HUES64 (cell line): ENCODE results near the gene SHROOM3.

Experiments
- H3K27ac ChIP-seq: 2 replicates; pipeline ENCODE4 v1.7.0; 2013; ENCODE audit warnings: low read depth, low read length, inconsistent platforms
- H3K27me3 ChIP-seq: 2 replicates; pipeline ENCODE4 v1.6.1; 2013; ENCODE audit warnings: mild to moderate bottlenecking, low read length; ENCODE audit not compliant: insufficient read depth
- H3K36me3 ChIP-seq: 2 replicates; pipeline ENCODE4 v1.6.1; 2013; ENCODE audit warnings: mild to moderate bottlenecking, low read length; ENCODE audit not compliant: insufficient read depth
- H3K4me1 ChIP-seq: 2 replicates; pipeline ENCODE4 v1.6.1; 2013; ENCODE audit warnings: mild to moderate bottlenecking, low read length, moderate library complexity; ENCODE audit not compliant: insufficient read depth
- H3K4me3 ChIP-seq: 2 replicates; pipeline ENCODE4 v1.5.1; 2013; ENCODE audit warnings: mild to moderate bottlenecking, low read length, moderate library complexity
- H3K9ac ChIP-seq: 2 replicates; pipeline ENCODE4 v1.6.1; 2013; ENCODE audit warnings: mild to moderate bottlenecking, low read depth, low read length
- H3K9me3 ChIP-seq: 2 replicates; pipeline ENCODE4 v1.6.1; 2013; ENCODE audit warnings: low read depth, low read length; ENCODE audit not compliant: insufficient read depth
- WGBS: fragments of 150-250, 120-280 bp; methylation state at CpG from one replicate; pipeline ENCODE4 v1.1.7; 2013; ENCODE audit warnings: missing lambda C conversion rate; 5-methylcytosine and 5-hydroxymethylcytosine counted together

SHROOM3 gene

DNA sequence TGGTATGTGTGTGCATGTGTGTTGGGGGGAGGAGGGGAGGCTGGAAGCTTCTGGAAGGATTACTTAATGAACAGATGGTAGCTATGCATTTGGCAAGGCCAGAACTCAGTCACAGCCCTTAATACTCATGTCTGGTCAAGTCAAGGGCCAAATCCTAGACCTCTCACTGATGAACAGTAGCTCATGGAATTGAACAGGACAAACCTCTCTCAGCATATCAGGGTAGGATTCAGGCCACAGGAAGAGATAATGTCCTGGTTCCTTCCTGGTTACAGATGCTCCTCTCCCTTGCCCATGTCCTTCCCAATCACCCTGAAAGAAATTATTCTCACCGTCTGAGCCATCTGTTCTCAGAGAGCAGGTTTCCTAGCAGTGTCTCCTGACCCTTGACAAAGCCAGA lies 297.2 kb downstream of the SHROOM3 start:
- H3K9ac ChIP-seq = no peak overlapping the region
- H3K4me3 ChIP-seq = no peak overlapping the region
- H3K27ac ChIP-seq = no peak overlapping the region
- WGBS = 94% methylated on average over 1 of the region's 1 CpG
- H3K27me3 ChIP-seq = no peaks in the 10 kb centered on the region
- H3K4me1 ChIP-seq = peaks cover 39% of the 10 kb centered on the region
- no peaks in the 10 kb centered on the region for H3K9me3 ChIP-seq
- peaks cover 28% of the 10 kb centered on the region for H3K36me3 ChIP-seq

DNA sequence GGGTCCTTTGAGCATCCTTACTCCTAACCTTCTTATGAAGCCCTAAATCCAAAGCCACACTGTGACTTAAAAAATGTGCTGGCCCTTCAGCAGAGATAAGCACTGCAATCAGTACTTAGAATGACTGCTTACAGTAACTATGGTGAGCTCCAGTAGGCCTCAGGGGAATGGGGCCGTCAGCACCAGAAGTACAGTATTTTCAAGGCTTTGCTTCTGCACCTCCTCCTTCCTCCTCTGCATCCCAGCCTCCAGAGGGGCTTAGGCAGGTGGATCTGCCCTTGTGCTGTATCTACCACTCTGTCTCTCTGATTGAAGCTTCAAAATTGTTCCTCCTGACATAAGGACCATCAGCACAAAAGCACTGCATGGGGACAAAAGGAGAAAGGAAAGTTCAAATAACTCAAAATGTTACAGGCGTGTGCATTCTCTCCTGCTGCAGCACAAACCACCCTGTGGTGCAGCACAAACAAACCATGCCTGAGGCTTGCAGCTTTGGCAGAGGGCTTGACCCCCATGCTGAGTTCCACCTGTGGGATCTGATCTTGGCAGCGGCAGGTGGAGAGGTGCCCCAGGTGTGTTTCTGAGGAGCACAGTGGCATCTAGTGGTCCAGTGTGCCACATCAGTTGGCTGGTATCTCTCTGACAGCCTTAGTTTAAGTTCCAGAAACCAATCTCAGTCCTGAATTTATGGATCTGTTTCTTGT lies 298.2 kb downstream of the SHROOM3 start:
- Histone ChIP-seq H3K9me3 (no peaks in the 10 kb centered on the region), H3K4me3 (no peak overlapping the region), H3K36me3 (peaks cover 31% of the 10 kb centered on the region), H3K9ac (no peak overlapping the region), H3K27me3 (no peaks in the 10 kb centered on the region), H3K27ac (peak overlapping the region; percentile 58; the same call in 1 of the 2 replicates), H3K4me1 (peaks cover 38% of the 10 kb centered on the region)
- WGBS = 84% methylated on average over 3 of the region's 3 CpGs

DNA sequence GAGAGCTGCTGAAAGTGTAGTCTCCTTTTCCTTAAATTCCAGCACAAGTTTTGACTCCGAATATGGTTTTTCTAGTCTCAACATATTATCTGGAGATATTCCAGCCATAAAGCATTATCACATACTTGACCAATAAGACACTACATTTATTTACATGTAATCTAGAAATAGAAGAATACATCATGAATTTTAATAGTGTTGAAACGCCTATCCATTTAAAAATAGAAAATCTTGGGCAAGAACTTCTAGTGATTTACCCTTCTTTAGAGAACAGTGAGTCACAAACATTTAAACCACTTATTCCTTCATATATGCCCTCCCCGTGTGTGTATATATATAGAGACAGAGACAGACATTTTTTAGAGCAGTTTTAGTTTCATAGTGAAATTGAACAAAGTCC lies 301.4 kb downstream of the SHROOM3 start:
- H3K27ac ChIP-seq = no peak overlapping the region
- peaks cover 8% of the 10 kb centered on the region for H3K4me1 ChIP-seq
- whole genome bisulfite sequencing = 85% methylated on average over 2 of the region's 3 CpGs
- H3K27me3 ChIP-seq = no peaks in the 10 kb centered on the region
- no peak overlapping the region for H3K9ac ChIP-seq
- H3K36me3 ChIP-seq = peaks cover 52% of the 10 kb centered on the region
- H3K9me3 ChIP-seq = no peaks in the 10 kb centered on the region
- H3K4me3 ChIP-seq = no peak overlapping the region

DNA sequence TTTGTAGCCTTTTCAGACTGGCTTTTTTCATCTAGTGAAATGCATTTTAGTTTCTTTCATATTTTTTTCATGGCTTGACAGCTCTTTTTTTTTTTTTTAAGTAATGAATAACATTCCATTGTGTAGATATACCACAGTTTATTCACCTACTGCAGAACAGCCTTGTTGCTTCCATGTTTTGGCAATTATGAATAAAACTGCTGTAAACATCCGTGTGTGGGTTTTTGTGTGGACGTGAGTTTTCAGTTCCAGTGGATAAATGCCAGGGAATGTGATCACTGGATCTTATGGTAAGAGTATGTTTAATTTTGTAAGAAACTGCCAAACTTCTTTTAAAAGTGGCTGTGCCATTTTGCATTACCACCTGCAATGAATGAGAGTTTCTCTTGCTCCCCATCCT lies 302.2 kb downstream of the SHROOM3 start:
- WGBS = 94% methylated on average over 2 of the region's 2 CpGs
- H3K4me3 ChIP-seq = no peak overlapping the region
- H3K36me3 ChIP-seq = peaks cover 51% of the 10 kb centered on the region

DNA sequence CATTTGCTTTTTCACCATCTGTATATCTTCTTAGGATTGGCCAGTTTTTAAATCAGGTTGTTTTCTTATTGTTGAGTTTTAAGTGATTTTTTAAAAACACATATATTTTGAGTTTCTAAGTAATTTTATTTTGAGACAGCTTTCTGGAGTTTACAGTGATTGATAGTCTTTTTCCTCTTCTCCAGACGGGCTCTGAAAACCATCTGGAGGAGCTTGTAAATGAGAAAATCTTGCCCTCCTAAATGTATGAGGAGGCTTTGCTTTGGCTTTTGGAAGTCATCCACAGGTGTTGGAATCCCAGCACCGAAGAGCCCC lies 302.7 kb downstream of the SHROOM3 start:
- Histone ChIP-seq H3K9ac (no peak overlapping the region), H3K27ac (no peak overlapping the region), H3K9me3 (no peaks in the 10 kb centered on the region), H3K4me3 (no peak overlapping the region), H3K4me1 (peaks cover 6% of the 10 kb centered on the region), H3K36me3 (peaks cover 47% of the 10 kb centered on the region), H3K27me3 (no peaks in the 10 kb centered on the region)
- WGBS = 99% methylated on average over 2 of the region's 2 CpGs

More for the DNA sequence above, 302.2 kb downstream of the SHROOM3 start:
- Histone ChIP-seq H3K4me1 (peaks cover 8% of the 10 kb centered on the region), H3K9ac (no peak overlapping the region), H3K27ac (no peak overlapping the region), H3K27me3 (no peaks in the 10 kb centered on the region), H3K9me3 (no peaks in the 10 kb centered on the region)

DNA sequence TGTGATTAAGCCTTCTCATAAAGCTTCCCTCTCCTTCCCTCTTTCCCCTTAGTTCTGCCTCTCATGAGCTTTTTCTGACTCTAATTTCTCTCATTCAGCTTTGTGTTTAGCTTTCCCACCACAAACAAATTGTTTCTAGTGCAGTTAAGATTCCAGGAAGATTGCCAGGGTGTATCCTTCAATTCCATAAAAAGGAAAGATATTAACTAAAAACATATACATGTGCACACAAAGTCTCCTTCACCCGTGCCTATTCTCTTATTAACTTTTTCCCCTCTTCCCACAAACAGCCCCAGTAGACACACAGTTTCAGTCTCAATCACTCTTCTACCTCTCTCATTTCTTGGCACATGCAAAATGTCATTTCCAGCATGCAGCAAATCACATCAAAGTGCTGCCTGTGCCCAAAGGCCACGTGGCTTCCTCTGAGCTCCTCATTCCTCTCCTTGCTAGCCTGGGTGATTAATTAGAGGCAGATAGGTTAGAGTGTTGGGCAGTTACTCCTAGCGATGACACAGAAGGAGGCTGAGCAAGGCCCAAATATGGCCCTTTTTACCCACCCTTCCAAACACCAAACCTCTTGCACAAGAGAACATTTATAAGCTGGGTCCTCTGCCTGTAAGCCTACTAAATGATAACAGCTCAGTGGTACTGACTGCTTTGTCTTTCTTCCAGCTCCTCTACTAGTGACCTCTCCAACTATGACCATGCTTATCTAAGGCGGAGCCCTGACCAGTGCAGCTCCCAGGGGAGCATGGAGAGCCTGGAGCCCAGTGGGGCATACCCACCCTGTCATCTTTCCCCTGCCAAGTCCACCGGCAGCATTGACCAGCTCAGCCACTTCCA lies 303.3 kb downstream of the SHROOM3 start:
- H3K9ac ChIP-seq = no peak overlapping the region
- WGBS = 93% methylated on average over 5 of the region's 5 CpGs
- H3K4me1 ChIP-seq = no peaks in the 10 kb centered on the region; the same call in 1 of the 2 replicates
- no peaks in the 10 kb centered on the region for H3K9me3 ChIP-seq
- H3K36me3 ChIP-seq = peaks cover 42% of the 10 kb centered on the region
- H3K27me3 ChIP-seq = no peaks in the 10 kb centered on the region
- no peak overlapping the region for H3K27ac ChIP-seq
- H3K4me3 ChIP-seq = no peak overlapping the region

DNA sequence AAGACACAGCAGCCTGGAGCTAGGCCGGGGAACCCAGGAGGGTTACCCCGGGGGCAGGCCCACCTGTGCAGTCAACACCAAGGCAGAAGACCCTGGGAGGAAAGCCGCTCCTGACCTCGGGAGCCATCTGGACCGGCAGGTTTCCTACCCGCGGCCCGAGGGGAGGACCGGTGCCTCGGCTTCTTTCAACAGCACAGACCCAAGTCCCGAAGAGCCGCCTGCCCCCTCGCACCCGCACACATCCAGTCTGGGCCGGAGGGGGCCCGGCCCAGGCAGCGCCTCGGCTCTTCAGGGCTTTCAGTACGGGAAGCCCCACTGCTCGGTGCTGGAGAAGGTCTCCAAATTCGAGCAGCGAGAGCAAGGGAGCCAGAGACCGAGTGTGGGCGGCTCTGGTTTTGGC lies 305.2 kb downstream of the SHROOM3 start:
- Histone ChIP-seq H3K4me1 (no peaks in the 10 kb centered on the region), H3K27ac (no peak overlapping the region), H3K9me3 (no peaks in the 10 kb centered on the region), H3K36me3 (peaks cover 51% of the 10 kb centered on the region), H3K27me3 (no peaks in the 10 kb centered on the region), H3K4me3 (no peak overlapping the region), H3K9ac (no peak overlapping the region)
- 96% methylated on average over 24 of the region's 24 CpGs for whole genome bisulfite sequencing

DNA sequence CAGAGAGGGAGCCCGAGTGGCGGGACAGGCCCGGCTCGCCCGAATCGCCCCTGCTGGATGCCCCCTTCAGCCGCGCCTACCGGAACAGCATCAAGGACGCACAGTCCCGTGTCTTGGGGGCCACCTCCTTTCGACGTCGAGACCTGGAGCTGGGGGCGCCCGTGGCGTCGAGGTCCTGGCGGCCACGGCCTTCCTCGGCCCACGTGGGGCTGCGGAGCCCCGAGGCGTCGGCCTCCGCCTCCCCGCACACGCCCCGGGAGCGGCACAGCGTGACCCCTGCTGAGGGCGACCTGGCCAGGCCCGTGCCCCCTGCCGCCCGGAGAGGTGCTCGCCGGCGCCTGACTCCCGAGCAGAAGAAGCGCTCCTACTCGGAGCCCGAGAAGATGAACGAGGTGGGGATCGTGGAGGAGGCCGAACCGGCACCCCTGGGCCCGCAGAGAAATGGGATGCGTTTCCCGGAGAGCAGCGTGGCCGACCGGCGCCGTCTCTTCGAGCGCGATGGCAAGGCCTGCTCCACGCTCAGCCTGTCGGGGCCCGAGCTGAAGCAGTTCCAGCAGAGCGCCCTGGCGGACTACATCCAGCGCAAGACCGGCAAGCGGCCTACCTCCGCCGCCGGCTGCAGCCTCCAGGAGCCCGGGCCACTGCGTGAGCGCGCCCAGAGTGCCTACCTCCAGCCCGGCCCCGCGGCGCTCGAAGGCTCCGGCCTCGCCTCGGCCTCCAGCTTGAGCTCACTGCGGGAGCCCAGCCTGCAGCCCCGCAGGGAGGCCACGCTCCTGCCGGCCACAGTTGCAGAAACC lies 306.0 kb downstream of the SHROOM3 start:
- Histone ChIP-seq H3K9me3 (no peaks in the 10 kb centered on the region), H3K27ac (no peak overlapping the region), H3K9ac (no peak overlapping the region), H3K4me3 (no peak overlapping the region), H3K36me3 (peaks cover 54% of the 10 kb centered on the region), H3K27me3 (no peaks in the 10 kb centered on the region), H3K4me1 (no peaks in the 10 kb centered on the region)
- WGBS = 95% methylated on average over 85 of the region's 85 CpGs

DNA sequence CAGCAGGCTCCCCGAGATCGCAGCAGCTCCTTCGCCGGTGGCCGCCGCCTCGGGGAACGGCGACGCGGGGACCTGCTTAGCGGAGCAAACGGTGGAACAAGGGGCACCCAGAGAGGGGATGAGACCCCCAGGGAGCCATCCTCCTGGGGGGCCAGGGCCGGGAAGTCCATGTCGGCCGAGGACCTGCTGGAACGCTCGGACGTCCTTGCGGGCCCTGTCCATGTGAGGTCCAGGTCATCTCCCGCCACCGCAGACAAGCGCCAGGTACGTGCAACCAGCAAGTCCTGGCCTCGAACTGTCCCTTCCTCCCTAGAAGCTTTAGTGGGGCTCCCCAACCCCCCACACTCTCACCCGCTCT lies 306.6 kb downstream of the SHROOM3 start:
- Histone ChIP-seq H3K9ac (no peak overlapping the region), H3K27ac (no peak overlapping the region), H3K4me1 (no peaks in the 10 kb centered on the region), H3K27me3 (no peaks in the 10 kb centered on the region), H3K4me3 (no peak overlapping the region), H3K9me3 (no peaks in the 10 kb centered on the region), H3K36me3 (peaks cover 57% of the 10 kb centered on the region)
- WGBS = 97% methylated on average over 25 of the region's 26 CpGs

DNA sequence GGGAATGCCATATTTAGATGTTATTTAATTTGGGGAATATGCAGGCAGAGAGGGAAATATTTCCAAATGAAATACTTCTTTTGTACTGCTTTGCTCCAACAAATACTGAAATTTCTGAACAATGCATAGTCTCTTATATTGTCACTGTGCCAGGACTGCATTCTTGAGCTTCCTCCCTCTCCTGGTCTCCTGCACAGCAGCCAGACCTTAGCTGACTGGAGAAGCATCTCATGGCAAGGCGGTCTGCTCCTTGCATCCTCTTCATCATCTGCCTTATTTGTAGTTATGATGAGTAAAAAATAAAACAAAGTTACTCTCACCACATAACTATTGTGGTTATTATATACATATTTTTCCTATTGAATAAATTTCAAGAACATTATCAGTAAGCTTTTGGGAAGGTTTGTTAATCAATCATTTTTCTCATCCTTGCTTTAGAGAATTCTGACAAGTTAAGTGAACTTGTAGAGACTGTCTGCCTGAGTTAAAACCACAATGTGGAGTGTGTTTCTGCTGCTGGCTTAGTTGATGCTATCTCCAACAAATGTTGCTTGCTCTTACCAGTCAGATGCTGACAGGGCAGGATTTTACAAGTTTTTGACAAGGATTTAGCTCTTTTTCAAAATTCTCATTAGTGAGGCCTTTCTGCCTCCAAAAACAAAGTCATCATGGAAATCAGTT lies 309.4 kb downstream of the SHROOM3 start:
- Histone ChIP-seq H3K36me3 (peaks cover 49% of the 10 kb centered on the region), H3K9me3 (no peaks in the 10 kb centered on the region), H3K9ac (no peak overlapping the region), H3K4me1 (peaks cover 4% of the 10 kb centered on the region; the same call in 1 of the 2 replicates), H3K27ac (no peak overlapping the region), H3K27me3 (no peaks in the 10 kb centered on the region), H3K4me3 (no peak overlapping the region)
- no CpG with 5 or more reads among the region's 1 CpG for WGBS
